Right renal cortex interstitium (tissue), 3 donors: ENCODE data around the gene BRD3. TPM values are rescaled to one million over a fixed set of nuclear protein-coding genes. Genes with fewer than 3 reads are reported as not detected.
A peak's percentile ranks its signal among the peaks of the same experiment; 100 is the strongest.
"Not testable (repeated sequence)": the region's sequence is repeated elsewhere in the genome, so short reads cannot be mapped to it uniquely, and the experiment has no call there.

Experiments
- DNase-seq, 3 donors: peaks; one replicate each; pipeline ENCODE4 v3.0.0-alpha.2; 2013; ENCODE audit warnings: low read depth in 3 of 3, low spot score in 2 of 3
- polyA plus RNA-seq, 3 donors: library from polyadenylated mRNA; unstranded; fragments of 120-200 nt; gene quantifications; one replicate each; pipeline ENCODE4 v1.2.1, GENCODE V29; 2013; ENCODE audit not compliant: insufficient read length in 3 of 3

The BRD3 gene
- 10 to 100 TPM; 39.7 to 42.3 (median 41.4) TPM for polyA plus RNA-seq

GRCh38 chr9:134067904-134068743 lies at the start of gene BRD3:
BRD3 (minus strand) TSS chr9:134068026; CDS start chr9:134053477, 14,549 bp downstream.
- DNase-seq = peak in 2 of 3 donors; percentile 84 to 87

GRCh38 chr9:134112561-134112960 lies 44.7 kb upstream of the BRD3 start:
- DNase-seq = no peak

- DNase-seq = no peak
Observed at GRCh38 chr9:134111064-134111463, 43.2 kb upstream of the BRD3 start.

GRCh38 chr9:134103391-134103998 lies 35.7 kb upstream of the BRD3 start:
- DNase-seq = no peak

- DNase-seq = no peak
Observed at GRCh38 chr9:134101623-134102149, 33.9 kb upstream of the BRD3 start.

- DNase-seq = not testable (repeated sequence)
Observed at GRCh38 chr9:134101133-134101532, 33.3 kb upstream of the BRD3 start.

- DNase-seq = no peak
Observed at GRCh38 chr9:134100040-134100439, 32.2 kb upstream of the BRD3 start.

GRCh38 chr9:134099123-134099761 lies 31.4 kb upstream of the BRD3 start:
- no peak for DNase-seq

- no peak for DNase-seq
Observed at GRCh38 chr9:134089972-134090371, 22.1 kb upstream of the BRD3 start.

GRCh38 chr9:134088063-134088725 lies 20.4 kb upstream of the BRD3 start:
- DNase-seq = no peak

- no peak for DNase-seq
Observed at GRCh38 chr9:134085674-134086073, 17.8 kb upstream of the BRD3 start.

GRCh38 chr9:134083451-134083850 lies 15.6 kb upstream of the BRD3 start:
- DNase-seq = no peak

- no peak for DNase-seq
Observed at GRCh38 chr9:134076644-134077043, 8.8 kb upstream of the BRD3 start.

- DNase-seq = not testable (repeated sequence)
Observed at GRCh38 chr9:134075689-134076088, 7.9 kb upstream of the BRD3 start.

- DNase-seq = no peak
Observed at GRCh38 chr9:134073500-134073899, 5.7 kb upstream of the BRD3 start.

GRCh38 chr9:134072683-134073082 lies 4.9 kb upstream of the BRD3 start:
- DNase-seq = not testable (repeated sequence)

- no peak for DNase-seq
Observed at GRCh38 chr9:134071149-134071548, 3.3 kb upstream of the BRD3 start.

GRCh38 chr9:134069480-134070399 lies 1.9 kb upstream of the BRD3 start:
- no peak for DNase-seq

GRCh38 chr9:134068744-134069479 lies 1.1 kb upstream of the BRD3 start:
- DNase-seq = no peak
